ENCODE data around the gene NOL7. TPM values are rescaled to one million over a fixed set of nuclear protein-coding genes. Genes with fewer than 3 reads are reported as not detected.

Gene NOL7
- total and polyA plus RNA-seq, 2 donors (not counting 1 experiment from before 2014, with no cell fraction given): 24.7 to 58.3 TPM

GRCh38 chr6:13615792-13616120, 621 bp downstream of the NOL7 start:
- no peaks in the 10 kb centered on the region for H3K27me3 Mint-ChIP-seq
- no peaks in the 10 kb centered on the region for H3K27me3 ChIP-seq (replicated peaks in 1 of 4; ENCODE audit: control extremely low read depth in 1 of 4, control insufficient read depth in 3 of 4, insufficient read depth in 4 of 4, low read length in 3 of 4)
- H3K4me1 Mint-ChIP-seq: peaks cover 46% of the 10 kb centered on the region
- POLR2A ChIA-PET: interaction anchor here (0.7 to 2.8 kb wide), 9 partner anchors 15 to 287 kb away, joined by 3 to 31 read pairs (median 4); partner anchors contain the start of genes GFOD1, MCUR1, SIRT5 and TBC1D7
- intact Hi-C loops (cut with micrococcal nuclease): loop anchor here (1.0 to 10.0 kb wide), 9 partner anchors 41 to 1632 kb away; partner anchors contain the start of genes GFOD1, JARID2, MCUR1 and SIRT5
- CTCF ChIA-PET: interaction anchor here (0.6 to 7.2 kb wide), 22 partner anchors 10 to 289 kb away, joined by 3 to 53 read pairs (median 7); partner anchors contain the start of genes GFOD1, RANBP9, SIRT5 and TBC1D7
- WGBS (ENCODE audit: insufficient coverage): 0% methylated on average over 11 of the region's 14 CpGs
- peaks cover 24% of the 10 kb centered on the region for H3K79me2 ChIP-seq (ENCODE audit: control insufficient read depth, insufficient read depth, low read length)
- peaks cover 0 to 41% of the 10 kb centered on the region in 2 experiments for H3K36me3 ChIP-seq (replicated peaks in 1 of 2; ENCODE audit: control extremely low read depth in 1 of 2, control insufficient read depth in 1 of 2, extremely low read depth in 1 of 2, insufficient read depth in 2 of 2, low read length in 1 of 2)
- H2AFZ ChIP-seq (ENCODE audit: insufficient read depth, low read depth, low read length, poor library complexity, severe bottlenecking): peak overlapping the region; percentile 90
- H3K4me2 ChIP-seq (replicated peaks; ENCODE audit: low read depth, low read length, poor library complexity, severe bottlenecking): peak overlapping the region; percentile 90
- peak overlapping the region; percentile 73 to 82 for H3K27ac ChIP-seq (ENCODE audit: low read length in 2 of 2)
- TF ChIP-seq, protein P1, sequence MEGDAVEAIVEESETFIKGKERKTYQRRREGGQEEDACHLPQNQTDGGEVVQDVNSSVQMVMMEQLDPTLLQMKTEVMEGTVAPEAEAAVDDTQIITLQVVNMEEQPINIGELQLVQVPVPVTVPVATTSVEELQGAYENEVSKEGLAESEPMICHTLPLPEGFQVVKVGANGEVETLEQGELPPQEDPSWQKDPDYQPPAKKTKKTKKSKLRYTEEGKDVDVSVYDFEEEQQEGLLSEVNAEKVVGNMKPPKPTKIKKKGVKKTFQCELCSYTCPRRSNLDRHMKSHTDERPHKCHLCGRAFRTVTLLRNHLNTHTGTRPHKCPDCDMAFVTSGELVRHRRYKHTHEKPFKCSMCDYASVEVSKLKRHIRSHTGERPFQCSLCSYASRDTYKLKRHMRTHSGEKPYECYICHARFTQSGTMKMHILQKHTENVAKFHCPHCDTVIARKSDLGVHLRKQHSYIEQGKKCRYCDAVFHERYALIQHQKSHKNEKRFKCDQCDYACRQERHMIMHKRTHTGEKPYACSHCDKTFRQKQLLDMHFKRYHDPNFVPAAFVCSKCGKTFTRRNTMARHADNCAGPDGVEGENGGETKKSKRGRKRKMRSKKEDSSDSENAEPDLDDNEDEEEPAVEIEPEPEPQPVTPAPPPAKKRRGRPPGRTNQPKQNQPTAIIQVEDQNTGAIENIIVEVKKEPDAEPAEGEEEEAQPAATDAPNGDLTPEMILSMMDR (IDR thresholded peaks at IDR 0.05): no peak
- no peak for TF ChIP-seq EZH2 (IDR thresholded peaks at IDR 0.05; ENCODE audit: borderline replicate concordance, insufficient read depth, low read depth, low read length, poor library complexity, severe bottlenecking)
- no peak for DNase-seq
- peak overlapping the region; percentile 81 for H3K9ac ChIP-seq (ENCODE audit: low read length)
- H4K20me1 ChIP-seq (ENCODE audit: control insufficient read depth, insufficient read depth, low read length, poor library complexity, severe bottlenecking): peaks cover 25% of the 10 kb centered on the region
- H3K4me3 Mint-ChIP-seq: peak overlapping the region; percentile 97
- peak overlapping the region; percentile 79 to 94 (median 93) for H3K4me3 ChIP-seq (ENCODE audit: control extremely low read depth in 1 of 5, extremely low read depth in 1 of 5, insufficient read depth in 1 of 5, low read depth in 2 of 5, low read length in 4 of 5)
- no peaks in the 10 kb centered on the region for H3K9me3 ChIP-seq (ENCODE audit: control extremely low read depth in 1 of 3, control insufficient read depth in 2 of 3, insufficient read depth in 1 of 3, low read length in 2 of 3)
- peak overlapping the region; percentile 97 for H3K27ac Mint-ChIP-seq
- no peak for ATAC-seq (ENCODE audit: low read depth)
- no peaks in the 10 kb centered on the region for H3K9me3 Mint-ChIP-seq (ENCODE audit: insufficient read depth)
- H3K4me1 ChIP-seq (ENCODE audit: control insufficient read depth in 2 of 2, insufficient read depth in 2 of 2, low read length in 2 of 2): peaks cover 16 to 22% of the 10 kb centered on the region in 2 donors

GRCh38 chr6:13617066-13617465, 1.9 kb downstream of the NOL7 start:
- POLR2A ChIA-PET: no interaction called here
- Mint-ChIP-seq H3K4me3 (peak overlapping the region; percentile 56), H3K27me3 (no peaks in the 10 kb centered on the region), H3K4me1 (peaks cover 40% of the 10 kb centered on the region), H3K9me3 (ENCODE audit: insufficient read depth) (no peaks in the 10 kb centered on the region), H3K27ac (peak overlapping the region; percentile 50)
- H3K9me3 ChIP-seq (ENCODE audit: control extremely low read depth in 1 of 3, control insufficient read depth in 2 of 3, insufficient read depth in 1 of 3, low read length in 2 of 3): no peaks in the 10 kb centered on the region
- intact Hi-C loops (cut with micrococcal nuclease): loop anchor here (5.0 to 10.0 kb wide), 2 partner anchors 162 to 1630 kb away; partner anchors contain the start of gene JARID2
- H3K79me2 ChIP-seq (ENCODE audit: control insufficient read depth, insufficient read depth, low read length): peaks cover 24% of the 10 kb centered on the region
- peaks cover 16 to 22% of the 10 kb centered on the region in 2 donors for H3K4me1 ChIP-seq (ENCODE audit: control insufficient read depth in 2 of 2, insufficient read depth in 2 of 2, low read length in 2 of 2)
- H3K4me3 ChIP-seq (ENCODE audit: control extremely low read depth in 1 of 5, extremely low read depth in 1 of 5, insufficient read depth in 1 of 5, low read depth in 2 of 5, low read length in 4 of 5): no peak overlapping the region
- no peak for TF ChIP-seq EZH2 (IDR thresholded peaks at IDR 0.05; ENCODE audit: borderline replicate concordance, insufficient read depth, low read depth, low read length, poor library complexity, severe bottlenecking)
- TF ChIP-seq, protein P1 (IDR thresholded peaks at IDR 0.05): no peak
- no peak overlapping the region for H2AFZ ChIP-seq (ENCODE audit: insufficient read depth, low read depth, low read length, poor library complexity, severe bottlenecking)
- H3K27ac ChIP-seq (ENCODE audit: low read length in 2 of 2): peak overlapping the region in 1 of 2 donors; percentile 82
- no peaks in the 10 kb centered on the region for H3K27me3 ChIP-seq (replicated peaks in 1 of 4; ENCODE audit: control extremely low read depth in 1 of 4, control insufficient read depth in 3 of 4, insufficient read depth in 4 of 4, low read length in 3 of 4)
- H3K9ac ChIP-seq (ENCODE audit: low read length): no peak overlapping the region
- CTCF ChIA-PET: interaction anchor here (0.5 to 7.2 kb wide), 6 partner anchors 8 to 279 kb away, joined by 3 to 53 read pairs (median 9); partner anchors contain the start of gene SIRT5
- DNase-seq (peak; percentile 19), ATAC-seq (ENCODE audit: low read depth) (no peak)
- H4K20me1 ChIP-seq (ENCODE audit: control insufficient read depth, insufficient read depth, low read length, poor library complexity, severe bottlenecking): peaks cover 25% of the 10 kb centered on the region
- WGBS (ENCODE audit: insufficient coverage): 96% methylated on average over 2 of the region's 2 CpGs
- peaks cover under 1 to 53% of the 10 kb centered on the region in 2 experiments for H3K36me3 ChIP-seq (replicated peaks in 1 of 2; ENCODE audit: control extremely low read depth in 1 of 2, control insufficient read depth in 1 of 2, extremely low read depth in 1 of 2, insufficient read depth in 2 of 2, low read length in 1 of 2)
- H3K4me2 ChIP-seq (replicated peaks; ENCODE audit: low read depth, low read length, poor library complexity, severe bottlenecking): peak overlapping the region; percentile 90

Data from B cell (primary cell).